Nephron progenitor cell (in vitro differentiated cells): ENCODE results near the gene CPNE5.
A peak's percentile ranks its signal among the peaks of the same experiment; 100 is the strongest.

ENCODE experiments used
- DNase-seq: peaks from one replicate; pipeline ENCODE4 v3.0.0; 2021
- H3K27ac Mint-ChIP-seq: 2 replicates; pipeline ENCODE4 v1.8.0; 2021; ENCODE audit warnings: mild to moderate bottlenecking, moderate library complexity, mixed read lengths
- H3K27me3 Mint-ChIP-seq: 2 replicates; pipeline ENCODE4 v1.8.0; 2021; ENCODE audit warnings: mild to moderate bottlenecking, low read depth, mixed read lengths; ENCODE audit not compliant: poor library complexity
- H3K36me3 Mint-ChIP-seq: 2 replicates; pipeline ENCODE4 v1.8.0; 2021; ENCODE audit warnings: low read depth, mixed read lengths
- H3K4me1 Mint-ChIP-seq: 2 replicates; pipeline ENCODE4 v1.8.0; 2021; ENCODE audit warnings: mixed read lengths
- H3K4me3 Mint-ChIP-seq: 2 replicates; pipeline ENCODE4 v1.8.0; 2021; ENCODE audit warnings: mild to moderate bottlenecking, moderate library complexity, mixed read lengths
- H3K9me3 Mint-ChIP-seq: 2 replicates; pipeline ENCODE4 v1.8.0; 2021; ENCODE audit warnings: mild to moderate bottlenecking, moderate library complexity, mixed read lengths
- TF ChIP-seq, protein P1 (sequence below): fragments of 200-600 bp; sonication (generic); IDR thresholded peaks from 2 replicates; pipeline ENCODE4 v1.5.0; 2021; ENCODE audit warnings: antibody characterized with exemption

CPNE5 gene

DNA sequence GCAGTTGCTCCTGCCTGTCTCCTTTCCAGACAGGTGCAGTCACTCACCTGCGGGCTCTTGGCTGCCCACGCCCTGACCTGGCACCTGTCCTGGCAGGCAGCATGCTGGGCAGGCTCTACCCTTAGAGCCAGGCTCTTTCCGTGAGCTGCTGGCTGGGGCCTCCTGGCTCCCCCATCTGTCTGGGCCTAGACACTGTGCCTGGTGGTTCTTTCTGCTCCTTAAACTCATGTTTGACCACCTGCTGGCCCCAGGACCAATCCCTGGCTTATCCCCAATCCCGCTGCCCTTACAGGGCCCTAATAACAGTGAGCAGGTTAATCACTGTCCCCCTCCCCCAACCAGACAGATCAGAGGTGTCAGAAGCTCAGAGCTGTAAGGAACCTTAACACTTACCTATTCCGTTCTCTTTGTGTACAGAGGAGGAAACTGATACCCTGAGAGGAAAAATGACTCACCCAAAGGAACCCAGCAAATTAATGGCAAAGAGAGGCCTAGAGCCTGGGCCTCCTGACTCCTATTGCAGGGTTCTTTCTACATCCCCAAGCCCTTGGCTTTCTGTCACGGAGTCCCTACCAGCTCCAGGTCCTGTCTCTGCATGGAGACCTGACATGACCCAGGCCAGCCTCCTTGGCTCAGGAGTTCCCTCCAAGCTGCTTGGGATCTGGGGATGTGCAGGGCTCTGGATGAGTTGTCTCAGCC lies 86.9 kb downstream of the CPNE5 start:
- TF ChIP-seq, protein P1, sequence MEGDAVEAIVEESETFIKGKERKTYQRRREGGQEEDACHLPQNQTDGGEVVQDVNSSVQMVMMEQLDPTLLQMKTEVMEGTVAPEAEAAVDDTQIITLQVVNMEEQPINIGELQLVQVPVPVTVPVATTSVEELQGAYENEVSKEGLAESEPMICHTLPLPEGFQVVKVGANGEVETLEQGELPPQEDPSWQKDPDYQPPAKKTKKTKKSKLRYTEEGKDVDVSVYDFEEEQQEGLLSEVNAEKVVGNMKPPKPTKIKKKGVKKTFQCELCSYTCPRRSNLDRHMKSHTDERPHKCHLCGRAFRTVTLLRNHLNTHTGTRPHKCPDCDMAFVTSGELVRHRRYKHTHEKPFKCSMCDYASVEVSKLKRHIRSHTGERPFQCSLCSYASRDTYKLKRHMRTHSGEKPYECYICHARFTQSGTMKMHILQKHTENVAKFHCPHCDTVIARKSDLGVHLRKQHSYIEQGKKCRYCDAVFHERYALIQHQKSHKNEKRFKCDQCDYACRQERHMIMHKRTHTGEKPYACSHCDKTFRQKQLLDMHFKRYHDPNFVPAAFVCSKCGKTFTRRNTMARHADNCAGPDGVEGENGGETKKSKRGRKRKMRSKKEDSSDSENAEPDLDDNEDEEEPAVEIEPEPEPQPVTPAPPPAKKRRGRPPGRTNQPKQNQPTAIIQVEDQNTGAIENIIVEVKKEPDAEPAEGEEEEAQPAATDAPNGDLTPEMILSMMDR: no peak
- H3K4me1 Mint-ChIP-seq: peaks cover 52% of the 10 kb centered on the region

DNA sequence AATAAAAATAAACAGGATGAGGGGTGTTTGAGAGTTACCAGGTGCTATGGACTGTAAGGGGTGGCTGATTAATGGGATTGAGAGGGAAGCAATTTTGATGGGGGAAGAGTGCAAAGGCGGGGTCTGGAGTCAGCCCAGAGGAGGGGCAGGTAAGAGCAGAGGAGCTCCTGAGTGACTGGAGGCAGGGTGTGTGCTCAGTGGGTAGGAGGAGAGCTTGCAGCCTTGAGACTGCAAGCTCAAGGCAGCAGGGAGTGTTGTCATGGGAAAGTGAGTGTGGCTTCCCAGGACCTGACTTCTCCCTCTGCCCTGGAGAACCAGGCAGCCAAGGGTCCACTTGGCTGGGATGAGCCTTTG lies 87.4 kb downstream of the CPNE5 start:
- peaks cover 46% of the 10 kb centered on the region for H3K4me1 Mint-ChIP-seq
- H3K36me3 Mint-ChIP-seq: no peaks in the 10 kb centered on the region
- DNase-seq: no peak
- TF ChIP-seq, protein P1: no peak
- no peak overlapping the region for H3K4me3 Mint-ChIP-seq
- peaks cover 20% of the 10 kb centered on the region for H3K27me3 Mint-ChIP-seq
- H3K27ac Mint-ChIP-seq: peak overlapping the region; percentile 27
- H3K9me3 Mint-ChIP-seq: peaks cover 22% of the 10 kb centered on the region

More for the DNA sequence above, 86.9 kb downstream of the CPNE5 start:
- DNase-seq: no peak
- H3K9me3 Mint-ChIP-seq: peaks cover 22% of the 10 kb centered on the region
- H3K27ac Mint-ChIP-seq: no peak overlapping the region
- no peak overlapping the region for H3K4me3 Mint-ChIP-seq
- H3K27me3 Mint-ChIP-seq: peaks cover 20% of the 10 kb centered on the region
- no peaks in the 10 kb centered on the region for H3K36me3 Mint-ChIP-seq

DNA sequence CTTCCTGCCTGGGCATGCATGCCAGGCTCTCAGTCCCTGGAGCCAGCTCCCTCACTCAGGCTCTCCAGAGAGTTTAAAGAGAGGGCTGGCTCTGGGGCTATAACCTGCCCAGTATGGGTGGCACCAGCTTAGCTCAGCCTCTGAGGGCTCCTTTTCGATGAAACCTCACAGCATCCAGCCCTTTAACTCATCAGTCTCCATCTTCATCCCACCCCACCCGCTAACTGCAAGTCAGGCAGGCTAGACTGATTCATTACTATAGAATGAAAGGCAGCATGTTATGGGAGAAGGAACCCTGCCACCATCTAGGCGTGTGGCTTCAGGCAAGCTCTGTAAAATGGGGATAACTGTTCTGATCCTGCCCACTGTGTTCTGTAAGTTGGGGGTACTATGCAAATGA lies 88.2 kb downstream of the CPNE5 start:
- no peaks in the 10 kb centered on the region for H3K36me3 Mint-ChIP-seq
- no peak overlapping the region for H3K4me3 Mint-ChIP-seq
- peaks cover 39% of the 10 kb centered on the region for H3K4me1 Mint-ChIP-seq
- TF ChIP-seq, protein P1: no peak
- peaks cover 22% of the 10 kb centered on the region for H3K9me3 Mint-ChIP-seq
- no peak for DNase-seq
- H3K27ac Mint-ChIP-seq: no peak overlapping the region
- peaks cover 20% of the 10 kb centered on the region for H3K27me3 Mint-ChIP-seq

DNA sequence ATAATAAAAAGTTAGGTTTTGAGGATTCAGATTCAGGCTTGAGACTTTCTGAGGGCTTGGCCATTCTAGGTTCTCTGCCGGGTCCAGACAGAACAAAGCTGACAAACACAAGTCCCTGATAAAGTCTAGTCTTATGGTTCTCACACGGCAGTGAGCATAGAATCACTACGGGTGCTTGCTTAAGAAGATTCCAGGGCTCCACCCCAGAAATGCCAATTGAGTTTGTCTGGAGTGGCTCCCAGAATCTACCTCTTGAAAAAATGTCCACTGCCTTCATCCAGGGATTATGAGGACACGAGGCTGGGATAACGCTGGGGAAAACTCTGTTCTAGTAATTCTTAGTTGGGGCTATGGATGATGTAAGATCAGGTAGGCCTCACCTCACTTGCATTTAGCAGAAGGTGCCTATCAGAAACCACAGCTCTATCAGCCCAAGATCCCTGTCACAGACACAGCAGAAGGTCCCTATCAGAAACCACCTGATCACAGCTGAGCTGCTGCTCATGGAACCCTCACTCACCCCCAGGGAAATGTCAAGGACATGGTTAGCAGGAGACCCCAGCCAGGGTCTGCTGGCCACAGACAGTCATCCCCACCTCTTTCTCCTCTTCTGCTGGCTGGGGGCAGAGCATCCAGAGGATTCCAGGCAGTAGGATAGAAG lies 89.3 kb downstream of the CPNE5 start:
- Mint-ChIP-seq H3K9me3 (peaks cover 22% of the 10 kb centered on the region), H3K4me3 (no peak overlapping the region), H3K27me3 (peaks cover 23% of the 10 kb centered on the region), H3K4me1 (peaks cover 29% of the 10 kb centered on the region), H3K36me3 (no peaks in the 10 kb centered on the region), H3K27ac (no peak overlapping the region)
- no peak for DNase-seq
- TF ChIP-seq, protein P1: no peak

DNA sequence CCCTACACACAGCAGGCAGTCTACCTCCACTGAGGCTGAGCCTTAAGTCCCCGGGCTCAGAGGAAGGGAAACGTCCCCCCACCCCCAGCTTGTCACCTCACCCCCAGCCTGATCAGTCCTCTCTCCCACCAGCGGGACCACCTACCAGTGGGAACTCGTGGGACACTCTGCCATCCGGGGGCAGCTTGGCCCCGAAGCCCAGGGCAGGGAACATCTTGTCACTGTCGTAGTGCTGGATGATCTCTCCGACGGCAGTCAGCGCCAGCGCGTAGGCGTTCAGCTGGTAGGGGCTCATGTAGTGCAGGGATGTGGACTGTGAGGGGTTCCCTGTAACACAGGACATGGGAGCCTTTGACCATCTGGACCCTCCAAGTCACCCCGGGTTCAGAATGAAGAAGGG lies 93.0 kb downstream of the CPNE5 start:
- Mint-ChIP-seq H3K36me3 (no peaks in the 10 kb centered on the region), H3K27me3 (peaks cover 19% of the 10 kb centered on the region), H3K4me1 (peaks cover 10% of the 10 kb centered on the region), H3K27ac (no peak overlapping the region), H3K4me3 (no peak overlapping the region), H3K9me3 (peaks cover 22% of the 10 kb centered on the region)
- TF ChIP-seq, protein P1: no peak
- no peak for DNase-seq

DNA sequence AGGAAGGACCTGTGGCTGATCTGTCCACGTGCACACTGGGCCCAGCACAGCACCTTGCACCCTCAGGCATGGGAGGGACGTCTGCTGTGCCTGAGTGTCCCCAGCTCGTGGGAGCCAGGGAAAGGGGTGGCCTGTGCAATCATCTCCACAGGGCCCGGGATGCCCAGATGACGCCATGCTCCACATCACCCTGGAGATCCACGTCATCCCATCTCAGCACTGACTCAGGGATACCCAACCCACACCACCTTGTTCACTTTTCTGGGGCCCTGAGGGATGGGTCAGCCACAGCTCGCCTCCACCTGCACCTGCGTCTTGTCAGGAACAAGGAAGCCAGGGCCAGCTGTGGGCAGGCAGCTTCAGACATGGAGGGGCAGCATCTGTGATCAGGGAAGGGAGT lies 93.4 kb downstream of the CPNE5 start:
- Mint-ChIP-seq H3K36me3 (no peaks in the 10 kb centered on the region), H3K9me3 (peaks cover 22% of the 10 kb centered on the region), H3K4me3 (no peak overlapping the region), H3K27me3 (peaks cover 19% of the 10 kb centered on the region), H3K4me1 (peaks cover 10% of the 10 kb centered on the region), H3K27ac (no peak overlapping the region)
- DNase-seq: no peak
- TF ChIP-seq, protein P1: no peak
